Osteocyte (in vitro differentiated cells): ENCODE measurements around the gene PRKAB1. TPM values are rescaled to one million over a fixed set of nuclear protein-coding genes. Genes with fewer than 3 reads are reported as not detected.

Experiments used
- DNase-seq: peaks from one replicate; pipeline ENCODE4 v3.0.0; 2021; ENCODE audit warnings: mixed read lengths; ENCODE audit not compliant: unreplicated experiment; ENCODE audit errors: extremely low spot score
- H3K27ac Mint-ChIP-seq: one replicate; pipeline ENCODE4 v1.8.0; 2021; ENCODE audit warnings: mild to moderate bottlenecking, mixed read lengths; ENCODE audit not compliant: unreplicated experiment
- H3K27me3 Mint-ChIP-seq: one replicate; pipeline ENCODE4 v1.8.0; 2021; ENCODE audit warnings: mixed read lengths; ENCODE audit not compliant: unreplicated experiment
- H3K36me3 Mint-ChIP-seq: one replicate; pipeline ENCODE4 v1.8.0; 2021; ENCODE audit warnings: mixed read lengths; ENCODE audit not compliant: unreplicated experiment
- H3K4me1 Mint-ChIP-seq: one replicate; pipeline ENCODE4 v1.8.0; 2021; ENCODE audit warnings: mixed read lengths; ENCODE audit not compliant: unreplicated experiment
- H3K4me3 Mint-ChIP-seq: one replicate; pipeline ENCODE4 v1.8.0; 2021; ENCODE audit warnings: mild to moderate bottlenecking, moderate library complexity, mixed read lengths; ENCODE audit not compliant: unreplicated experiment
- H3K9me3 Mint-ChIP-seq: one replicate; pipeline ENCODE4 v1.8.0; 2021; ENCODE audit warnings: mixed read lengths; ENCODE audit not compliant: unreplicated experiment
- CTCF ChIP-seq: fragments of 200-600 bp; sonication (generic); IDR thresholded peaks from 2 replicates; pipeline ENCODE4 v1.5.0; 2021; ENCODE audit warnings: antibody characterized with exemption, mild to moderate bottlenecking, moderate library complexity
- total RNA-seq: library from RNA; stranded (reverse); gene quantifications from 2 replicates; pipeline ENCODE4 v1.2.1, GENCODE V29; 2021

The PRKAB1 gene
- total RNA-seq, 1 donor from 2014 or later: 25.3 TPM

GRCh38 chr12:119715268-119715620, 47.3 kb downstream of the PRKAB1 start:
- no peak overlapping the region for H3K4me3 Mint-ChIP-seq
- no peak overlapping the region for H3K27ac Mint-ChIP-seq
- DNase-seq: no peak

GRCh38 chr12:119718141-119718540, 50.2 kb downstream of the PRKAB1 start:
- TF ChIP-seq CTCF: no peak
- no peak overlapping the region for H3K27ac Mint-ChIP-seq
- H3K36me3 Mint-ChIP-seq: peaks cover 9% of the 10 kb centered on the region
- no peaks in the 10 kb centered on the region for H3K27me3 Mint-ChIP-seq
- DNase-seq: no peak
- H3K4me1 Mint-ChIP-seq: peaks cover 16% of the 10 kb centered on the region
- H3K9me3 Mint-ChIP-seq: no peaks in the 10 kb centered on the region
- H3K4me3 Mint-ChIP-seq: no peak overlapping the region

More at GRCh38 chr12:119715268-119715620, 47.3 kb downstream of the PRKAB1 start:
- TF ChIP-seq CTCF: no peak
- H3K4me1 Mint-ChIP-seq: peaks cover 16% of the 10 kb centered on the region
- no peaks in the 10 kb centered on the region for H3K9me3 Mint-ChIP-seq
- H3K27me3 Mint-ChIP-seq: no peaks in the 10 kb centered on the region
- H3K36me3 Mint-ChIP-seq: peaks cover 20% of the 10 kb centered on the region

GRCh38 chr12:119720349-119720748, 52.4 kb downstream of the PRKAB1 start:
- Mint-ChIP-seq H3K27ac (no peak overlapping the region), H3K9me3 (no peaks in the 10 kb centered on the region), H3K4me3 (no peak overlapping the region), H3K27me3 (no peaks in the 10 kb centered on the region), H3K4me1 (peaks cover 14% of the 10 kb centered on the region), H3K36me3 (peaks cover 1% of the 10 kb centered on the region)
- no peak for TF ChIP-seq CTCF
- DNase-seq: no peak

- Mint-ChIP-seq H3K27me3 (no peaks in the 10 kb centered on the region), H3K27ac (no peak overlapping the region), H3K9me3 (no peaks in the 10 kb centered on the region), H3K4me1 (peaks cover 7% of the 10 kb centered on the region), H3K4me3 (no peak overlapping the region), H3K36me3 (no peaks in the 10 kb centered on the region)
- TF ChIP-seq CTCF: no peak
- no peak for DNase-seq
Observed at GRCh38 chr12:119721306-119721705, 53.4 kb downstream of the PRKAB1 start.

GRCh38 chr12:119725523-119725922, 57.6 kb downstream of the PRKAB1 start:
- Mint-ChIP-seq H3K9me3 (no peaks in the 10 kb centered on the region), H3K4me1 (no peaks in the 10 kb centered on the region), H3K36me3 (peaks cover 2% of the 10 kb centered on the region), H3K27me3 (no peaks in the 10 kb centered on the region), H3K27ac (no peak overlapping the region), H3K4me3 (no peak overlapping the region)
- TF ChIP-seq CTCF: no peak
- no peak for DNase-seq
